Neuron (in vitro differentiated cells): ENCODE data around the gene PLSCR5.

ENCODE experiments used
- H2AFZ ChIP-seq: one replicate; pipeline ENCODE4 v1.6.1; 2013; ENCODE audit warnings: low read depth, mild to moderate bottlenecking, inconsistent platforms, low read length, moderate library complexity
- H3K27me3 ChIP-seq: one replicate; pipeline ENCODE4 v1.6.1; 2013; ENCODE audit warnings: low read length; ENCODE audit not compliant: insufficient read depth
- H3K36me3 ChIP-seq: one replicate; pipeline ENCODE4 v1.6.1; 2013; ENCODE audit warnings: low read length; ENCODE audit not compliant: insufficient read depth
- H3K4me1 ChIP-seq: one replicate; pipeline ENCODE4 v1.6.1; 2013; ENCODE audit warnings: low read length; ENCODE audit not compliant: insufficient read depth
- H3K4me3 ChIP-seq: 2 replicates; pipeline ENCODE4 v1.5.1; 2013; ENCODE audit warnings: mild to moderate bottlenecking, low read length, moderate library complexity
- H3K9me3 ChIP-seq: one replicate; pipeline ENCODE4 v1.6.1; 2013; ENCODE audit warnings: low read length

The PLSCR5 gene

DNA sequence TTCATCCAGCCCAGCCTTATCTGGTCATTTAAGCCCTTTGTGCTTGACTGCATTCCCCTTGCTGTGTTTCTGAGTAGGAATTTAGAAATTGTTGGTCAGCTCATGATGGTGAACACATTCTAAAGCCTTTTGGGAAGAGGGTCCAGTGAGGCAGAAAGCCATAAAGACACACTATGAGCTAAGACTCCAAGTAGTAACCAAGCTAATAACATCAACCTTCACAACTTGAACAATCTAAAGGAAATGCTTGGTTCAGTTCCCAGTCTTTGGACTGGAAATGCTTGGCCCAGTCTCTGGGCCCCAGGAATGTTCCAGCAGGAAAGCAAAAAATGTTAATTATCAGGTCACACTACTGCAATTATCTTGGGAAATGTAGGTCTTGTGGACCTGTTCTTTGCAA, 68.5 kb downstream of the PLSCR5 start:
- Histone ChIP-seq H3K36me3 (peaks cover 1% of the 10 kb centered on the region), H3K4me1 (no peaks in the 10 kb centered on the region), H3K27me3 (no peaks in the 10 kb centered on the region), H3K4me3 (no peak overlapping the region), H2AFZ (no peak overlapping the region), H3K9me3 (peaks cover 5% of the 10 kb centered on the region)
